Subcutaneous abdominal adipose tissue (tissue), 5 donors: Measurements from ENCODE around the gene MCIDAS.

Source experiments
- H3K27ac ChIP-seq: one replicate; pipeline ENCODE4 v1.7.0; 2013; ENCODE audit warnings: low read depth, mild to moderate bottlenecking, inconsistent platforms, low read length, moderate library complexity
- H3K27me3 ChIP-seq, 5 donors: one replicate each; pipeline ENCODE4 v1.7.0; 2013; ENCODE audit warnings: low read length in 5 of 5, inconsistent platforms in 1 of 5; ENCODE audit not compliant: control insufficient read depth in 5 of 5, insufficient read depth in 4 of 5
- H3K36me3 ChIP-seq, 5 donors: one replicate each; pipeline ENCODE4 v1.7.0; 2013; ENCODE audit warnings: low read length in 5 of 5; ENCODE audit not compliant: control insufficient read depth in 5 of 5, insufficient read depth in 5 of 5
- H3K4me1 ChIP-seq, 5 donors: one replicate each; pipeline ENCODE4 v1.7.0; 2013; ENCODE audit warnings: low read length in 5 of 5, mild to moderate bottlenecking in 3 of 5, moderate library complexity in 1 of 5; ENCODE audit not compliant: control insufficient read depth in 5 of 5, insufficient read depth in 5 of 5
- H3K4me3 ChIP-seq, 5 donors: one replicate each; pipeline ENCODE4 v1.7.0; 2013; ENCODE audit warnings: low read length in 5 of 5, low read depth in 1 of 5
- H3K9ac ChIP-seq, 5 donors: one replicate each; pipeline ENCODE4 v1.7.0; 2013; ENCODE audit warnings: low read length in 5 of 5, mild to moderate bottlenecking in 4 of 5, moderate library complexity in 3 of 5
- H3K9me3 ChIP-seq, 5 donors: one replicate each; pipeline ENCODE4 v1.7.0; 2013; ENCODE audit warnings: low read length in 5 of 5; ENCODE audit not compliant: control insufficient read depth in 5 of 5
- donor health status: healthy.
- donor health status: healthy.
- donor health status: healthy.
- donor health status: healthy.
- donor health status: healthy.

MCIDAS gene

GRCh38 chr5:55226934-55227663, at the start of gene MCIDAS:
Gene MCIDAS, minus strand, starts transcription at chr5:55227315. Its CDS starts 177 bp downstream, at chr5:55227138.
- Histone ChIP-seq H3K27ac (no peak within 1 kb of the TSS), H3K27me3 (peaks cover 59 to 96% (median 90%) of the 10 kb centered on the region in 5 donors), H3K36me3 (no peaks in the 10 kb centered on the region), H3K4me3 (peak within 1 kb of the TSS; percentile 44 to 75 (median 59)), H3K9ac (no peak within 1 kb of the TSS), H3K4me1 (peaks cover 2 to 42% (median 39%) of the 10 kb centered on the region in 5 donors), H3K9me3 (peaks cover 0 to 4% (median 0%) of the 10 kb centered on the region in 5 donors)

- Histone ChIP-seq H3K4me1 (no peaks in the 10 kb centered on the region), H3K36me3 (peaks cover 72 to 90% (median 78%) of the 10 kb centered on the region in 5 donors), H3K9me3 (no peaks in the 10 kb centered on the region), H3K27me3 (no peaks in the 10 kb centered on the region), H3K4me3 (no peak overlapping the region), H3K27ac (no peak overlapping the region), H3K9ac (no peak overlapping the region)
Observed at GRCh38 chr5:55276771-55277170, 49.7 kb upstream of the MCIDAS start.

GRCh38 chr5:55258339-55258738, 31.2 kb upstream of the MCIDAS start:
- H3K4me3 ChIP-seq, result no peak overlapping the region
- no peaks in the 10 kb centered on the region for H3K9me3 ChIP-seq
- H3K36me3 ChIP-seq, result peaks cover 70 to 78% (median 73%) of the 10 kb centered on the region in 5 donors
- H3K27ac ChIP-seq, result no peak overlapping the region
- H3K4me1 ChIP-seq, result no peaks in the 10 kb centered on the region
- no peak overlapping the region for H3K9ac ChIP-seq
- H3K27me3 ChIP-seq, result no peaks in the 10 kb centered on the region

GRCh38 chr5:55254802-55255201, 27.7 kb upstream of the MCIDAS start:
- Histone ChIP-seq H3K27ac (no peak overlapping the region), H3K36me3 (peaks cover 45 to 56% (median 52%) of the 10 kb centered on the region in 5 donors), H3K9me3 (no peaks in the 10 kb centered on the region), H3K4me1 (no peaks in the 10 kb centered on the region), H3K4me3 (no peak overlapping the region), H3K27me3 (no peaks in the 10 kb centered on the region), H3K9ac (no peak overlapping the region)

GRCh38 chr5:55250064-55250463, 22.9 kb upstream of the MCIDAS start:
- no peak overlapping the region for H3K4me3 ChIP-seq
- peaks cover 7 to 17% (median 8%) of the 10 kb centered on the region in 5 donors for H3K9me3 ChIP-seq
- no peaks in the 10 kb centered on the region for H3K4me1 ChIP-seq
- no peaks in the 10 kb centered on the region for H3K27me3 ChIP-seq
- no peak overlapping the region for H3K27ac ChIP-seq
- H3K36me3 ChIP-seq, result peaks cover 7 to 13% (median 13%) of the 10 kb centered on the region in 5 donors
- no peak overlapping the region for H3K9ac ChIP-seq

- Histone ChIP-seq H3K4me1 (no peaks in the 10 kb centered on the region), H3K9ac (no peak overlapping the region), H3K9me3 (no peaks in the 10 kb centered on the region), H3K4me3 (no peak overlapping the region), H3K36me3 (no peaks in the 10 kb centered on the region), H3K27me3 (peaks cover 2 to 16% (median 5%) of the 10 kb centered on the region in 5 donors), H3K27ac (no peak overlapping the region)
Observed at GRCh38 chr5:55241746-55242145, 14.6 kb upstream of the MCIDAS start.

GRCh38 chr5:55236800-55237199, 9.7 kb upstream of the MCIDAS start:
- Histone ChIP-seq H3K4me3 (no peak overlapping the region), H3K36me3 (no peaks in the 10 kb centered on the region), H3K9ac (no peak overlapping the region), H3K9me3 (no peaks in the 10 kb centered on the region), H3K27ac (no peak overlapping the region), H3K27me3 (peaks cover 10 to 42% (median 26%) of the 10 kb centered on the region in 5 donors), H3K4me1 (peaks cover 6 to 29% (median 28%) of the 10 kb centered on the region in 5 donors)

- peak overlapping the region in 3 of 5 donors; percentile 12 to 43 (median 23) for H3K9ac ChIP-seq
- peaks cover 6 to 38% (median 38%) of the 10 kb centered on the region in 5 donors for H3K4me1 ChIP-seq
- H3K27ac ChIP-seq, result no peak overlapping the region
- peak overlapping the region; percentile 67 to 77 (median 75) for H3K4me3 ChIP-seq
- H3K27me3 ChIP-seq, result peaks cover 29 to 64% (median 51%) of the 10 kb centered on the region in 5 donors
- H3K9me3 ChIP-seq, result peaks cover 0 to 4% (median 0%) of the 10 kb centered on the region in 5 donors
- H3K36me3 ChIP-seq, result no peaks in the 10 kb centered on the region
Observed at GRCh38 chr5:55234121-55234700, 7.1 kb upstream of the MCIDAS start.

- Histone ChIP-seq H3K36me3 (no peaks in the 10 kb centered on the region), H3K27me3 (peaks cover 34 to 74% (median 60%) of the 10 kb centered on the region in 5 donors), H3K4me3 (peak within 1 kb of the TSS; percentile 67 to 77 (median 75)), H3K9ac (peak within 1 kb of the TSS in 3 of 5 donors; percentile 12 to 56 (median 23)), H3K9me3 (peaks cover 0 to 4% (median 0%) of the 10 kb centered on the region in 5 donors), H3K4me1 (peaks cover 6 to 38% (median 38%) of the 10 kb centered on the region in 5 donors), H3K27ac (no peak within 1 kb of the TSS)
Observed at GRCh38 chr5:55232985-55233928, 6.1 kb upstream of the MCIDAS start, which contains the start of gene CCNO. Gene CCNO, minus strand, starts transcription at chr5:55233608. Its CDS starts 85 bp downstream, at chr5:55233523.
